Endothelial cell (in vitro differentiated cells): ENCODE data around the gene SUSD6. TPM values are rescaled to one million over a fixed set of nuclear protein-coding genes. Genes with fewer than 3 reads are reported as not detected.

Experiments
- DNase-seq: peaks from one replicate; pipeline ENCODE4 v3.0.0; 2021; ENCODE audit warnings: low spot score
- H3K27ac Mint-ChIP-seq: one replicate; pipeline ENCODE4 v1.8.0; 2021; ENCODE audit warnings: mixed read lengths, inconsistent platforms; ENCODE audit not compliant: unreplicated experiment
- H3K27me3 Mint-ChIP-seq: one replicate; pipeline ENCODE4 v1.8.0; 2021; ENCODE audit warnings: mild to moderate bottlenecking, moderate library complexity, mixed read lengths, inconsistent platforms; ENCODE audit not compliant: unreplicated experiment
- H3K36me3 Mint-ChIP-seq: one replicate; pipeline ENCODE4 v1.8.0; 2021; ENCODE audit warnings: mild to moderate bottlenecking, low read depth, mixed read lengths, inconsistent platforms; ENCODE audit not compliant: unreplicated experiment
- H3K4me1 Mint-ChIP-seq: one replicate; pipeline ENCODE4 v1.8.0; 2021; ENCODE audit warnings: mild to moderate bottlenecking, mixed read lengths, inconsistent platforms; ENCODE audit not compliant: unreplicated experiment
- H3K4me3 Mint-ChIP-seq: one replicate; pipeline ENCODE4 v1.8.0; 2021; ENCODE audit warnings: mild to moderate bottlenecking, mixed read lengths, inconsistent platforms; ENCODE audit not compliant: unreplicated experiment
- H3K9me3 Mint-ChIP-seq: one replicate; pipeline ENCODE4 v1.8.0; 2021; ENCODE audit warnings: mixed read lengths, inconsistent platforms; ENCODE audit not compliant: unreplicated experiment
- CTCF ChIP-seq: fragments of 200-600 bp; sonication (generic); IDR thresholded peaks from one replicate; pipeline ENCODE4 v1.5.0; 2021; ENCODE audit warnings: antibody characterized with exemption; ENCODE audit not compliant: unreplicated experiment
- total RNA-seq: library from RNA; stranded (reverse); fragmentation: NEBNext Ultra II Directional; extraction: Animal tissue kit (Norgen Biotek cat#: 25700); gene quantifications from one replicate; pipeline ENCODE4 v1.2.1, GENCODE V29; 2021; ENCODE audit not compliant: unreplicated experiment

The SUSD6 gene
- total RNA-seq, 1 donor from 2014 or later = 71.5 TPM

GRCh38 chr14:69573831-69574262, 37.5 kb upstream of the SUSD6 start:
- no peak for TF ChIP-seq CTCF
- peaks cover 10% of the 10 kb centered on the region for H3K27me3 Mint-ChIP-seq
- H3K4me1 Mint-ChIP-seq = peaks cover 6% of the 10 kb centered on the region
- no peak overlapping the region for H3K4me3 Mint-ChIP-seq
- H3K36me3 Mint-ChIP-seq = peaks cover 4% of the 10 kb centered on the region
- no peak overlapping the region for H3K27ac Mint-ChIP-seq
- no peak for DNase-seq
- no peaks in the 10 kb centered on the region for H3K9me3 Mint-ChIP-seq

- H3K27ac Mint-ChIP-seq = no peak within 1 kb of the TSS
- peaks cover 6% of the 10 kb centered on the region for H3K4me1 Mint-ChIP-seq
- H3K4me3 Mint-ChIP-seq = peak within 1 kb of the TSS; percentile 80
- H3K36me3 Mint-ChIP-seq = peaks cover 4% of the 10 kb centered on the region
- no peaks in the 10 kb centered on the region for H3K9me3 Mint-ChIP-seq
- peak; percentile 85 for TF ChIP-seq CTCF
- peak; percentile 74 for DNase-seq
- H3K27me3 Mint-ChIP-seq = peaks cover 10% of the 10 kb centered on the region
Measured at GRCh38 chr14:69574263-69574953, 37.0 kb upstream of the SUSD6 start, which contains the start of gene CCDC177. Gene CCDC177, minus strand, starts transcription at chr14:69574871. Its CDS starts 1,249 bp downstream, at chr14:69573622.

GRCh38 chr14:69574954-69575295, 36.5 kb upstream of the SUSD6 start:
- Mint-ChIP-seq H3K4me1 (peaks cover 6% of the 10 kb centered on the region), H3K36me3 (peaks cover 4% of the 10 kb centered on the region), H3K9me3 (no peaks in the 10 kb centered on the region), H3K27me3 (peaks cover 10% of the 10 kb centered on the region), H3K4me3 (peak overlapping the region; percentile 80), H3K27ac (no peak overlapping the region)
- DNase-seq = no peak
- peak; percentile 48 for TF ChIP-seq CTCF

- Mint-ChIP-seq H3K36me3 (no peaks in the 10 kb centered on the region), H3K9me3 (no peaks in the 10 kb centered on the region), H3K4me3 (no peak overlapping the region), H3K4me1 (peaks cover 5% of the 10 kb centered on the region), H3K27ac (no peak overlapping the region), H3K27me3 (peaks cover 3% of the 10 kb centered on the region)
- TF ChIP-seq CTCF = no peak
- DNase-seq = no peak
Measured at GRCh38 chr14:69579476-69579875, 31.9 kb upstream of the SUSD6 start.

- DNase-seq = peak; percentile 63
- Mint-ChIP-seq H3K4me1 (peaks cover 6% of the 10 kb centered on the region), H3K36me3 (no peaks in the 10 kb centered on the region), H3K27me3 (peaks cover 1% of the 10 kb centered on the region), H3K9me3 (no peaks in the 10 kb centered on the region), H3K27ac (no peak overlapping the region), H3K4me3 (no peak overlapping the region)
- TF ChIP-seq CTCF = peak; percentile 65
Measured at GRCh38 chr14:69580009-69580577, 31.3 kb upstream of the SUSD6 start.
